Neural crest cell (in vitro differentiated cells): ENCODE data around the gene GDPD2. TPM values are rescaled to one million over a fixed set of nuclear protein-coding genes. Genes with fewer than 3 reads are reported as not detected.

Source experiments
- DNase-seq: peaks from one replicate; pipeline ENCODE4 v3.0.0; 2021; ENCODE audit warnings: low read depth, mixed read lengths, low spot score
- H3K27ac Mint-ChIP-seq: one replicate; pipeline ENCODE4 v1.8.0; 2021; ENCODE audit warnings: mild to moderate bottlenecking, mixed read lengths; ENCODE audit not compliant: unreplicated experiment
- H3K27me3 Mint-ChIP-seq: 2 replicates; pipeline ENCODE4 v1.8.0; 2021; ENCODE audit warnings: low read depth, mild to moderate bottlenecking, mixed read lengths
- H3K36me3 Mint-ChIP-seq: 2 replicates; pipeline ENCODE4 v1.8.0; 2021; ENCODE audit warnings: low read depth, mild to moderate bottlenecking, mixed read lengths
- H3K4me1 Mint-ChIP-seq: 2 replicates; pipeline ENCODE4 v1.8.0; 2021; ENCODE audit warnings: mixed read lengths
- H3K4me3 Mint-ChIP-seq: one replicate; pipeline ENCODE4 v1.8.0; 2021; ENCODE audit warnings: mild to moderate bottlenecking, mixed read lengths
- H3K9me3 Mint-ChIP-seq: 2 replicates; pipeline ENCODE4 v1.8.0; 2021; ENCODE audit warnings: mixed read lengths
- CTCF ChIP-seq: fragments of 200-600 bp; sonication (generic); conservative IDR thresholded peaks from 2 replicates; pipeline ENCODE4 v1.5.0; 2021; ENCODE audit warnings: antibody characterized with exemption, mild to moderate bottlenecking
- total RNA-seq: library from RNA; stranded (reverse); gene quantifications from 2 replicates; pipeline ENCODE4 v1.2.1, GENCODE V29; 2021

Gene GDPD2
- total RNA-seq, 1 donor from 2014 or later, result 6.0 TPM

- Mint-ChIP-seq H3K36me3 (peaks cover 21% of the 10 kb centered on the region), H3K27me3 (no peaks in the 10 kb centered on the region), H3K4me3 (no peak overlapping the region), H3K4me1 (peaks cover 50% of the 10 kb centered on the region), H3K27ac (peak overlapping the region; percentile 81), H3K9me3 (no peaks in the 10 kb centered on the region)
- no peak for DNase-seq
- TF ChIP-seq CTCF, result no peak
These were observed 54.6 kb downstream of the GDPD2 start for GRCh38 chrX:70477734-70478075.

GRCh38 chrX:70478526-70479245 is 55.6 kb downstream of the GDPD2 start:
- Mint-ChIP-seq H3K4me3 (no peak overlapping the region), H3K9me3 (no peaks in the 10 kb centered on the region), H3K27me3 (no peaks in the 10 kb centered on the region), H3K36me3 (peaks cover 21% of the 10 kb centered on the region), H3K27ac (no peak overlapping the region), H3K4me1 (peaks cover 50% of the 10 kb centered on the region)
- no peak for DNase-seq
- TF ChIP-seq CTCF, result no peak

GRCh38 chrX:70479247-70479921 is 56.3 kb downstream of the GDPD2 start:
- no peak overlapping the region for H3K4me3 Mint-ChIP-seq
- peaks cover 16% of the 10 kb centered on the region for H3K36me3 Mint-ChIP-seq
- no peaks in the 10 kb centered on the region for H3K27me3 Mint-ChIP-seq
- no peak overlapping the region for H3K27ac Mint-ChIP-seq
- peaks cover 50% of the 10 kb centered on the region for H3K4me1 Mint-ChIP-seq
- no peak for DNase-seq
- no peaks in the 10 kb centered on the region for H3K9me3 Mint-ChIP-seq
- TF ChIP-seq CTCF, result no peak

GRCh38 chrX:70479922-70480659 is 57.0 kb downstream of the GDPD2 start:
- no peak overlapping the region for H3K27ac Mint-ChIP-seq
- H3K9me3 Mint-ChIP-seq, result no peaks in the 10 kb centered on the region
- TF ChIP-seq CTCF, result no peak
- H3K4me1 Mint-ChIP-seq, result peaks cover 50% of the 10 kb centered on the region
- no peaks in the 10 kb centered on the region for H3K27me3 Mint-ChIP-seq
- H3K4me3 Mint-ChIP-seq, result no peak overlapping the region
- peaks cover 15% of the 10 kb centered on the region for H3K36me3 Mint-ChIP-seq
- DNase-seq, result no peak

GRCh38 chrX:70480660-70481018 is 57.5 kb downstream of the GDPD2 start:
- no peak overlapping the region for H3K4me3 Mint-ChIP-seq
- no peak for TF ChIP-seq CTCF
- H3K9me3 Mint-ChIP-seq, result no peaks in the 10 kb centered on the region
- H3K27me3 Mint-ChIP-seq, result no peaks in the 10 kb centered on the region
- H3K4me1 Mint-ChIP-seq, result peaks cover 50% of the 10 kb centered on the region
- DNase-seq, result no peak
- peaks cover 12% of the 10 kb centered on the region for H3K36me3 Mint-ChIP-seq
- H3K27ac Mint-ChIP-seq, result no peak overlapping the region
